HepG2 (cell line): ENCODE results near the gene EDA2R. TPM values are rescaled to one million over a fixed set of nuclear protein-coding genes. Genes with fewer than 3 reads are reported as not detected.

ENCODE experiments used
- ATAC-seq: fragments of 200-7000 bp; cut with Tn5 transposase; 3 replicates; pipeline ENCODE4 v1.9.1; 2020; ENCODE audit warnings: mild to moderate bottlenecking, moderate library complexity
- BruUV-seq: library from RNA; stranded (reverse); fragments of 400-500 nt; replicated peaks from 2 replicates; lab custom pipeline; 2021; lab: Mats Ljungman, UMichigan
- CTCF ChIA-PET: fragments of 300-600 bp; formaldehyde crosslinking; extraction: SDS; loops from one replicate; lab custom pipeline; 2021; ENCODE audit warnings: low total read pairs, inconsistent platforms, low intra/inter-chr PET ratio; lab: Yijun Ruan, JAX
- POLR2A ChIA-PET: fragments of 350-600 bp; sonication (Branson Sonifier 250); formaldehyde crosslinking; loops from one replicate; lab custom pipeline; 2020; ENCODE audit warnings: antibody characterized with exemption, inconsistent platforms; lab: Yijun Ruan, JAX
- DNase-seq: peaks from one replicate; pipeline ENCODE4 v3.0.0-alpha.2; 2015; ENCODE audit warnings: low spot score
- FAIRE-seq: peaks from 3 replicates; lab custom pipeline; 2011; peaks lifted over from hg19 to GRCh38; lab: Jason Lieb, UNC
- H2AFZ ChIP-seq: one replicate; pipeline ENCODE4 v1.6.1; 2011; ENCODE audit warnings: low read length, inconsistent platforms
- H3K27ac ChIP-seq: fragments of 300-600 bp; 3 replicates; pipeline ENCODE4 v1.8.0; 2011; ENCODE audit warnings: mixed run types, mild to moderate bottlenecking, mixed read lengths, low read length, inconsistent platforms; ENCODE audit not compliant: insufficient read depth; ENCODE audit errors: extremely low read length
- H3K27me3 ChIP-seq, 2 experiments: fragments of 200-600 bp in 1 of 2; 2 replicates in 1 of 2; 3 replicates in 1 of 2; pipeline versions ENCODE4 v1.6.0 to v1.8.0; 2011; ENCODE audit warnings: low read length in 2 of 2, mild to moderate bottlenecking in 2 of 2, moderate library complexity in 2 of 2, inconsistent platforms in 1 of 2; ENCODE audit not compliant: insufficient read depth in 2 of 2, control insufficient read depth in 1 of 2
- H3K36me3 ChIP-seq, 2 experiments: fragments of 200-600 bp in 1 of 2; replicated peaks in 1 of 2; 2 replicates in 1 of 2; 3 replicates in 1 of 2; pipeline versions ENCODE4 v1.5.1 to v1.8.0; 2011; ENCODE audit warnings: low read length in 2 of 2, inconsistent platforms in 1 of 2; ENCODE audit not compliant: insufficient read depth in 2 of 2, control insufficient read depth in 1 of 2
- H3K4me1 ChIP-seq: 2 replicates; pipeline ENCODE4 v1.5.1; 2012; ENCODE audit warnings: low read length, inconsistent platforms; ENCODE audit not compliant: insufficient read depth
- H3K4me2 ChIP-seq: 2 replicates; pipeline ENCODE4 v1.6.0; 2011; ENCODE audit warnings: low read depth, low read length, inconsistent platforms
- H3K4me3 ChIP-seq, 3 experiments: fragments of 200-600 bp in 1 of 3; sonication (generic), shearing (Covaris generic) in 1 of 3; replicated peaks in 1 of 3; 2 replicates each; pipeline ENCODE4 v1.5.1; 2011 to 2016; ENCODE audit warnings: low read length in 3 of 3, inconsistent platforms in 2 of 3, low read depth in 2 of 3, mild to moderate bottlenecking in 2 of 3, control low read depth in 1 of 3, mixed read lengths in 1 of 3; ENCODE audit not compliant: insufficient read depth in 1 of 3
- H3K79me2 ChIP-seq: one replicate; pipeline ENCODE4 v1.6.1; 2011; ENCODE audit warnings: low read length, inconsistent platforms; ENCODE audit not compliant: insufficient read depth
- H3K9ac ChIP-seq: 2 replicates; pipeline ENCODE4 v1.6.0; 2011; ENCODE audit warnings: mild to moderate bottlenecking, low read depth, low read length, inconsistent platforms; ENCODE audit not compliant: insufficient read depth
- H3K9me3 ChIP-seq: 2 replicates; pipeline ENCODE4 v1.5.1; 2012; ENCODE audit warnings: mild to moderate bottlenecking, low read length
- H4K20me1 ChIP-seq: 2 replicates; pipeline ENCODE4 v1.6.0; 2011; ENCODE audit warnings: inconsistent platforms, mild to moderate bottlenecking, low read length, moderate library complexity; ENCODE audit not compliant: insufficient read depth
- CSRNP1 ChIP-seq: sonication (generic); formaldehyde crosslinking; IDR thresholded peaks from 2 replicates; pipeline ENCODE4 v1.8.1; 2023; ENCODE audit warnings: mild to moderate bottlenecking, missing genetic modification reagents
- HOXA3 ChIP-seq: sonication (generic); formaldehyde crosslinking; IDR thresholded peaks from 2 replicates; pipeline ENCODE4 v1.5.0; 2020; ENCODE audit warnings: missing genetic modification reagents
- HOXA5 ChIP-seq: sonication (generic); formaldehyde crosslinking; IDR thresholded peaks from 2 replicates; pipeline ENCODE4 v1.4.0; 2020; ENCODE audit warnings: missing genetic modification reagents
- KLF11 ChIP-seq: IDR thresholded peaks from 2 replicates; pipeline ENCODE4 v1.6.1; 2016; ENCODE audit warnings: missing compliant biosample characterization
- MAFF ChIP-seq: IDR thresholded peaks from 2 replicates; pipeline ENCODE4 v1.6.1; 2011; ENCODE audit warnings: low read depth, low read length, improper control_type of control experiment
- MAFK ChIP-seq, 2 experiments: IDR thresholded peaks in 1 of 2; conservative IDR thresholded peaks in 1 of 2; 2 replicates each; pipeline ENCODE4 v1.6.1; 2011; ENCODE audit warnings: improper control_type of control experiment in 2 of 2, low read length in 2 of 2
- NPAS2 ChIP-seq: sonication (generic); formaldehyde crosslinking; IDR thresholded peaks from 2 replicates; pipeline ENCODE4 v1.8.0; 2022; ENCODE audit warnings: mild to moderate bottlenecking, missing genetic modification reagents, borderline replicate concordance
- RFX1 ChIP-seq: fragments of 450-650 bp; IDR thresholded peaks from 2 replicates; pipeline ENCODE4 v1.6.1; 2017
- RFX3 ChIP-seq: IDR thresholded peaks from 2 replicates; pipeline ENCODE4 v1.6.1; 2016; ENCODE audit warnings: missing biosample characterization, missing genetic modification reagents
- ZNF382 ChIP-seq: sonication (generic); formaldehyde crosslinking; IDR thresholded peaks from 2 replicates; pipeline ENCODE4 v1.5.0; 2020; ENCODE audit warnings: missing genetic modification reagents, mild to moderate bottlenecking, borderline replicate concordance
- ZNF510 ChIP-seq: sonication (generic); formaldehyde crosslinking; IDR thresholded peaks from 2 replicates; pipeline ENCODE4 v1.4.0; 2020; ENCODE audit warnings: low read depth, mild to moderate bottlenecking, missing genetic modification reagents
- ZNF615 ChIP-seq: sonication (generic); formaldehyde crosslinking; IDR thresholded peaks from 2 replicates; pipeline ENCODE4 v1.5.0; 2020; ENCODE audit warnings: mild to moderate bottlenecking, missing genetic modification reagents, borderline replicate concordance
- ZNF75D ChIP-seq: sonication (generic); formaldehyde crosslinking; IDR thresholded peaks from 2 replicates; pipeline ENCODE4 v1.8.1; 2023; ENCODE audit warnings: missing genetic modification reagents, mild to moderate bottlenecking, borderline replicate concordance
- ZNF878 ChIP-seq: sonication (generic); formaldehyde crosslinking; IDR thresholded peaks from 2 replicates; pipeline ENCODE4 v1.8.1; 2023; ENCODE audit warnings: mild to moderate bottlenecking, missing genetic modification reagents, moderate library complexity
- WGBS: methylation state at CpG from one replicate; pipeline ENCODE4 v1.1.6; 2017; ENCODE audit warnings: low lambda C conversion rate; 5-methylcytosine and 5-hydroxymethylcytosine counted together
- in situ Hi-C: cut with HindIII; loops from 2 replicates; pipeline ENCODE4 v1.10.0; 2017; ENCODE audit warnings: low pct_unique_long_range_greater_than_20kb; ENCODE audit not compliant: extremely low pct_ligation_motif_present
- intact Hi-C: fragments of 100-400 bp; cut with micrococcal nuclease; formaldehyde crosslinking; loops from one replicate; pipeline ENCODE4 v1.10.0; 2022; ENCODE audit not compliant: unreplicated experiment
- polyA plus RNA-seq, 8 experiments: library from polyadenylated mRNA; depleted of rRNA in 3 of 8; stranded (reverse) in 7 of 8; unstranded in 1 of 8; fragments of >200 nt; fragmentation: Illumina TruSeq in 4 of 8; extraction: Trizol in 4 of 8; gene quantifications; 2 replicates each; pipeline versions ENCODE4 v1.2.1 to v1.2.3, GENCODE V29; 2011 to 2016; ENCODE audit warnings: low read depth in 4 of 8, missing spikeins in 1 of 8, mixed read lengths in 1 of 8; ENCODE audit not compliant: insufficient read depth in 1 of 8
- total RNA-seq, 5 experiments: library from RNA; depleted of rRNA; stranded (reverse); fragments of >200 nt; fragmentation: Illumina TruSeq; extraction: Trizol; gene quantifications; 2 replicates each; pipeline ENCODE4 v1.2.3, GENCODE V29; 2016; ENCODE audit warnings: low read depth in 1 of 5

EDA2R gene
- total and polyA plus RNA-seq, 2 of the 13 experiments (the other 11 are each of a cell fraction or from before 2014, with no cell fraction given), result 10.0 to 12.0 TPM

- DNase-seq (no peak), FAIRE-seq (no peak), ATAC-seq (no peak)
- Histone ChIP-seq H3K9me3 (no peaks in the 10 kb centered on the region), H3K79me2 (no peaks in the 10 kb centered on the region), H3K36me3 (no peaks in the 10 kb centered on the region), H3K4me2 (no peak overlapping the region), H3K9ac (no peak overlapping the region), H3K4me1 (no peaks in the 10 kb centered on the region), H3K27ac (no peak overlapping the region), H4K20me1 (no peaks in the 10 kb centered on the region), H3K4me3 (no peak overlapping the region), H2AFZ (no peak overlapping the region), H3K27me3 (no peaks in the 10 kb centered on the region)
- in situ Hi-C loops, result no loop called here
- CTCF ChIA-PET, result no interaction called here
- WGBS, result 5% methylated on average over 1 of the region's 1 CpG
- BruUV-seq, result no TSS peak
- peak; percentile 48 to 76; a peak in 3 of 4 replicates for TF ChIP-seq MAFK (conservative IDR thresholded peaks at IDR 0.05 in 1 of 2, IDR thresholded peaks at IDR 0.05 in 1 of 2; ENCODE audit: low read length in 2 of 2)
- TF ChIP-seq HOXA3 (CRISPR knock-in tag), result no peak
- TF ChIP-seq MAFF, result peak; percentile 68
- POLR2A ChIA-PET, result no interaction called here
- intact Hi-C loops, result no loop called here
These were observed 59.7 kb downstream of the EDA2R start for GRCh38 chrX:66579219-66579618.

- no peak for FAIRE-seq
- H3K4me2 ChIP-seq, result no peak overlapping the region
- no peak overlapping the region for H3K4me3 ChIP-seq
- no peaks in the 10 kb centered on the region for H3K79me2 ChIP-seq
- H3K27me3 ChIP-seq, result no peaks in the 10 kb centered on the region
- H2AFZ ChIP-seq, result no peak overlapping the region
- no peaks in the 10 kb centered on the region for H3K9me3 ChIP-seq
- H3K4me1 ChIP-seq, result no peaks in the 10 kb centered on the region
- no peak overlapping the region for H3K27ac ChIP-seq
- H3K36me3 ChIP-seq, result no peaks in the 10 kb centered on the region
- DNase-seq, result no peak
- intact Hi-C loops (no loop called here), in situ Hi-C loops (no loop called here)
- BruUV-seq, result no TSS peak
- H3K9ac ChIP-seq, result no peak overlapping the region
- TF ChIP-seq RFX3 (no peak), ZNF615 (CRISPR knock-in tag) (no peak), NPAS2 (CRISPR knock-in tag) (no peak), ZNF382 (CRISPR knock-in tag) (no peak), HOXA5 (CRISPR knock-in tag) (no peak), ZNF510 (CRISPR knock-in tag) (no peak), CSRNP1 (no peak), KLF11 (no peak), RFX1 (no peak), ZNF75D (no peak), ZNF878 (CRISPR knock-in tag) (no peak)
- no peaks in the 10 kb centered on the region for H4K20me1 ChIP-seq
- no peak for ATAC-seq
- CTCF ChIA-PET, result no interaction called here
- POLR2A ChIA-PET, result no interaction called here
These were observed 84.9 kb downstream of the EDA2R start for GRCh38 chrX:66553973-66554372.
